Measurements from ENCODE around the gene MUC12. TPM values are rescaled to one million over a fixed set of nuclear protein-coding genes. Genes with fewer than 3 reads are reported as not detected.

Gene MUC12, protein sequence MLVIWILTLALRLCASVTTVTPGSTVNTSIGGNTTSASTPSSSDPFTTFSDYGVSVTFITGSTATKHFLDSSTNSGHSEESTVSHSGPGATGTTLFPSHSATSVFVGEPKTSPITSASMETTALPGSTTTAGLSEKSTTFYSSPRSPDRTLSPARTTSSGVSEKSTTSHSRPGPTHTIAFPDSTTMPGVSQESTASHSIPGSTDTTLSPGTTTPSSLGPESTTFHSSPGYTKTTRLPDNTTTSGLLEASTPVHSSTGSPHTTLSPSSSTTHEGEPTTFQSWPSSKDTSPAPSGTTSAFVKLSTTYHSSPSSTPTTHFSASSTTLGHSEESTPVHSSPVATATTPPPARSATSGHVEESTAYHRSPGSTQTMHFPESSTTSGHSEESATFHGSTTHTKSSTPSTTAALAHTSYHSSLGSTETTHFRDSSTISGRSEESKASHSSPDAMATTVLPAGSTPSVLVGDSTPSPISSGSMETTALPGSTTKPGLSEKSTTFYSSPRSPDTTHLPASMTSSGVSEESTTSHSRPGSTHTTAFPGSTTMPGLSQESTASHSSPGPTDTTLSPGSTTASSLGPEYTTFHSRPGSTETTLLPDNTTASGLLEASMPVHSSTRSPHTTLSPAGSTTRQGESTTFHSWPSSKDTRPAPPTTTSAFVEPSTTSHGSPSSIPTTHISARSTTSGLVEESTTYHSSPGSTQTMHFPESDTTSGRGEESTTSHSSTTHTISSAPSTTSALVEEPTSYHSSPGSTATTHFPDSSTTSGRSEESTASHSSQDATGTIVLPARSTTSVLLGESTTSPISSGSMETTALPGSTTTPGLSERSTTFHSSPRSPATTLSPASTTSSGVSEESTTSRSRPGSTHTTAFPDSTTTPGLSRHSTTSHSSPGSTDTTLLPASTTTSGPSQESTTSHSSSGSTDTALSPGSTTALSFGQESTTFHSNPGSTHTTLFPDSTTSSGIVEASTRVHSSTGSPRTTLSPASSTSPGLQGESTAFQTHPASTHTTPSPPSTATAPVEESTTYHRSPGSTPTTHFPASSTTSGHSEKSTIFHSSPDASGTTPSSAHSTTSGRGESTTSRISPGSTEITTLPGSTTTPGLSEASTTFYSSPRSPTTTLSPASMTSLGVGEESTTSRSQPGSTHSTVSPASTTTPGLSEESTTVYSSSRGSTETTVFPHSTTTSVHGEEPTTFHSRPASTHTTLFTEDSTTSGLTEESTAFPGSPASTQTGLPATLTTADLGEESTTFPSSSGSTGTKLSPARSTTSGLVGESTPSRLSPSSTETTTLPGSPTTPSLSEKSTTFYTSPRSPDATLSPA (N-terminal part only)
- total RNA-seq: 0.54 TPM in 1 of 2 replicates, not detected in the other

DNA sequence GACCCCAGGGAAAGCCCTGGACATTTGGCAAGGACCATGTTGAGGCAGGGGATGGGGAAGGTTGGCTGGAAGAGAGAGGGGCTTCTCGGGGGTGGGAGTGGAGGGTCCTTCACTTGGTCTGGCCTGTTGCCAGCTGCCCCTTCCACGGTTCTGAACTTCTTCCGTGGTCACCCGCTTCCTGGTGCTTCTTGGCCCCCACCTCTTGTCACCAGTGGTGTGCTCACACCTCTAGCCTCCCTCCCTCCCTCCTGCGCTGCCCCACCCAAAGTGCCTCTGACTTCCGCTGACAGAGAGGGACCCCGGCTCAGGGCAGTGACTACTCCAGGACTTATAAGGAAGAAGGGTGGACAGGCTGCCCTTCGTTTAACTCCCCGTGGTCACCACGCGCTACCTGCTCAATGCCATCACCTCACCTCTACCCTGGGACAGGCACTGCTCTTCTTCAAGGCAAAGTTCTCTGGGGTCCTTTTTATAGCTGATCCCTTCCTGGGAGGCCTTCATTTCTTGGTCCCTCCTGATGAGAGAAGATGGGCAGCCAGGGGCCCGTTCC lies at the start of gene MUC12:
Gene MUC12, plus strand, starts transcription at position 500 of the 550 bp plus-strand sequence. CDS start 58 bp downstream, outside the sequence.

DNA sequence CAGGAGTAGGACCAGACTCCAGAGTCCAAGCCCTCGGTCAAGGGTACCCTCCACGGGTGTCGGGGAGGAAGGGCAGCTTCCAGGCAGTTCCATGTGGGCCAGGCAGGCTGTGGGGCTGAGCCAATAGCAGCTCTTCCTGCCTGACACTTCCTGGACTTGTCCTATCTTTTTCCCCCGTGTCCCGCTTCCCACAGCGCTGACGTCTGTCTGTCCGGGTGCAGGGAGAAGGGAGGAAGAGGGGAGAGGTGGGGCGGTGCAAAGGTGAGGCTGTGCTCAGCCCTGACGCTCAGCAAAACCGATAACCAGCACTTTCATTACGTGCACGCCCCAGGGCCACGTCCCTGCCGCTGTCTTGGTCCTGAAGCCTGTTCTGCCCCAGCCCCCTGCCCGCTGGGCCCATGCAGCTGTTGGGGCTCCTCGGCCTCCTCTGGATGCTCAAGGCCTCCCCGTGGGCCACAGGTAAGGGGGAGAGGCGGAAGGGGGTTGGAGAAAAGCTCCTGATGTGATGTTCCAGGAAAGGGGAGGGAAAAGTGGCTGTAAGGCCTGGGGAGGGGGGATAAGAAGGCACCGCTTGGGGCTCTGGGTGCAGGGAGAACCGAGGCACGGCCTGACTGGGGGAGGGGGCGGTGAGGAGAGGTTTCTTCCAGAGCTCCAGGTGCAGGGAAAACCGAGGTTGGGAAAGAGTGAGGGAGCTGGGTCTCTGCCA lies 20.0 kb upstream of the MUC12 start, which contains the start of gene MUC3A:
Gene MUC3A, plus strand, starts transcription at position 308 of the 706 bp plus-strand sequence. Its CDS starts 91 bp downstream, at position 399.

Other genes starting within 250 kb of the MUC12 start
- gene EPO, start 249.1 kb upstream of the MUC12 start, total RNA-seq: not detected in 2 replicates
- not detected in 2 replicates for gene ZAN, start 236.0 kb upstream of the MUC12 start, total RNA-seq
- 22.8 and 29.5 TPM in 2 replicates for gene EPHB4, start 142.0 kb upstream of the MUC12 start, total RNA-seq
- gene SLC12A9, start 116.9 kb upstream of the MUC12 start, total RNA-seq: 12.7 and 18.8 TPM in 2 replicates
- 84.1 and 115 TPM in 2 replicates for gene TRIP6, start 102.2 kb upstream of the MUC12 start, total RNA-seq
- 35.5 and 36.9 TPM in 2 replicates for gene SRRT, start 94.5 kb upstream of the MUC12 start, total RNA-seq
- gene UFSP1, start 79.8 kb upstream of the MUC12 start, total RNA-seq: 2.5 and 7.7 TPM in 2 replicates
- not detected in 2 replicates for gene ACHE, start 73.7 kb upstream of the MUC12 start, total RNA-seq
- gene MUC3A, start 20.0 kb upstream of the MUC12 start, total RNA-seq: not detected in 2 replicates
- not detected in 2 replicates for gene MUC17, start 50.5 kb downstream of the MUC12 start, total RNA-seq
- gene TRIM56, start 115.9 kb downstream of the MUC12 start, total RNA-seq: 12.6 and 13.3 TPM in 2 replicates
- 408 and 426 TPM in 2 replicates for gene SERPINE1, start 157.5 kb downstream of the MUC12 start, total RNA-seq
- 70.8 and 76.5 TPM in 2 replicates for gene AP1S1, start 184.9 kb downstream of the MUC12 start, total RNA-seq
- gene VGF, start 196.0 kb downstream of the MUC12 start, total RNA-seq: not detected in 2 replicates
- not detected in 2 replicates for gene NAT16, start 210.7 kb downstream of the MUC12 start, total RNA-seq
- not detected in 2 replicates for gene MOGAT3, start 231.5 kb downstream of the MUC12 start, total RNA-seq
- 53.9 and 58.8 TPM in 2 replicates for gene PLOD3, start 248.0 kb downstream of the MUC12 start, total RNA-seq
- gene ZNHIT1, start 248.6 kb downstream of the MUC12 start, total RNA-seq: 111 and 124 TPM in 2 replicates